ENCODE results near the gene PHF21A. TPM values are rescaled to one million over a fixed set of nuclear protein-coding genes. Genes with fewer than 3 reads are reported as not detected.

Gene PHF21A
- total RNA-seq, 1 experiment from 2014 or later: 29.4 TPM

GRCh38 chr11:46047520-46047919 is 73.7 kb downstream of the PHF21A start:
- DNase-seq (ENCODE audit: low spot score) (no peak), ATAC-seq (no peak)
- Mint-ChIP-seq H3K27me3 (ENCODE audit: low read depth) (no peaks in the 10 kb centered on the region), H3K27ac (no peak overlapping the region), H3K9me3 (peaks cover 6% of the 10 kb centered on the region; the same call in 1 of the 2 replicates), H3K36me3 (peaks cover 10% of the 10 kb centered on the region; the same call in 1 of the 2 replicates), H3K4me3 (no peak overlapping the region), H3K4me1 (peaks cover 54% of the 10 kb centered on the region)
- ChIA-PET CTCF (no interaction called here), POLR2A (no interaction called here)
- no peak for TF ChIP-seq ZNF416 (CRISPR knock-in tag; IDR thresholded peaks at IDR 0.05)
- no peak for TF ChIP-seq MLX (CRISPR knock-in tag; IDR thresholded peaks at IDR 0.05)
- TF ChIP-seq GABPB1 (CRISPR knock-in tag; IDR thresholded peaks at IDR 0.05): no peak
- TF ChIP-seq SMAD4 (CRISPR knock-in tag; IDR thresholded peaks at IDR 0.05): no peak

- Mint-ChIP-seq H3K27ac (no peak overlapping the region), H3K4me3 (no peak overlapping the region), H3K4me1 (peaks cover 37% of the 10 kb centered on the region), H3K36me3 (peaks cover 10% of the 10 kb centered on the region; the same call in 1 of the 2 replicates), H3K27me3 (ENCODE audit: low read depth) (no peaks in the 10 kb centered on the region), H3K9me3 (peaks cover 6% of the 10 kb centered on the region; the same call in 1 of the 2 replicates)
- ChIA-PET POLR2A (no interaction called here), CTCF (interaction anchor here (1.0 kb wide), 1 partner anchor 444 kb away, joined by 3 read pairs; no protein-coding TSS in a partner anchor)
- TF ChIP-seq ZNF423 (CRISPR knock-in tag; IDR thresholded peaks at IDR 0.05) (no peak), PRRX2 (CRISPR knock-in tag; IDR thresholded peaks at IDR 0.05) (no peak), JAZF1 (CRISPR knock-in tag; IDR thresholded peaks at IDR 0.05) (no peak), NFYB (CRISPR knock-in tag; conservative IDR thresholded peaks at IDR 0.05; ENCODE audit: low read depth) (no peak), HMGXB4 (CRISPR knock-in tag; IDR thresholded peaks at IDR 0.05) (no peak), GRHL2 (CRISPR knock-in tag; IDR thresholded peaks at IDR 0.05; ENCODE audit: insufficient replicate concordance, severe bottlenecking) (no peak), PRDM15 (CRISPR knock-in tag; IDR thresholded peaks at IDR 0.05) (no peak), GTF2I (CRISPR knock-in tag; conservative IDR thresholded peaks at IDR 0.05) (no peak), FOXP1 (CRISPR knock-in tag; IDR thresholded peaks at IDR 0.05; ENCODE audit: borderline replicate concordance) (no peak), ZNF138 (CRISPR knock-in tag; conservative IDR thresholded peaks at IDR 0.05) (no peak), NFE2L1 (CRISPR knock-in tag; IDR thresholded peaks at IDR 0.05) (no peak), ARID4B (CRISPR knock-in tag; IDR thresholded peaks at IDR 0.05; ENCODE audit: borderline replicate concordance) (no peak), ATF2 (CRISPR knock-in tag; IDR thresholded peaks at IDR 0.05; ENCODE audit: borderline replicate concordance, low read depth) (no peak), JUN (CRISPR knock-in tag; IDR thresholded peaks at IDR 0.05) (no peak), ZNF121 (CRISPR knock-in tag; IDR thresholded peaks at IDR 0.05) (no peak)
- ATAC-seq: no peak
- no peak for DNase-seq (ENCODE audit: low spot score)
Measured at GRCh38 chr11:46045811-46046210, 75.4 kb downstream of the PHF21A start.

Data from WTC11 (cell line).